Lower lobe of right lung (tissue), 2 donors: Measurements from ENCODE around the gene CAND2. TPM values are rescaled to one million over a fixed set of nuclear protein-coding genes. Genes with fewer than 3 reads are reported as not detected.

Source experiments
- ATAC-seq, 2 donors: fragments of 200-7000 bp; cut with Tn5 transposase; one replicate each; pipeline ENCODE4 v1.9.1; 2020 to 2022; ENCODE audit warnings: mild to moderate bottlenecking in 2 of 2, moderate library complexity in 2 of 2
- DNase-seq: peaks from one replicate; pipeline ENCODE4 v3.0.0-alpha.2; 2020
- H3K27ac ChIP-seq: fragments of 200-600 bp; one replicate; pipeline ENCODE4 v1.8.0; 2022
- H3K27me3 ChIP-seq: fragments of 200-600 bp; one replicate; pipeline ENCODE4 v1.8.0; 2022; ENCODE audit warnings: low read depth
- H3K36me3 ChIP-seq: fragments of 200-600 bp; one replicate; pipeline ENCODE4 v1.8.0; 2022; ENCODE audit warnings: mild to moderate bottlenecking
- H3K4me1 ChIP-seq: fragments of 200-600 bp; one replicate; pipeline ENCODE4 v1.8.0; 2022
- H3K4me3 ChIP-seq: fragments of 200-600 bp; one replicate; pipeline ENCODE4 v1.8.0; 2022; ENCODE audit warnings: mild to moderate bottlenecking
- H3K9me3 ChIP-seq: fragments of 200-600 bp; one replicate; pipeline ENCODE4 v1.8.0; 2022
- CTCF ChIP-seq: fragments of 200-600 bp; IDR thresholded peaks from one replicate; pipeline ENCODE4 v1.8.0; 2022; ENCODE audit warnings: antibody characterized with exemption, mild to moderate bottlenecking
- intact Hi-C: fragments of 100-400 bp; cut with DNase I; formaldehyde crosslinking; loops from one replicate; pipeline ENCODE4 v1.11.0; 2022
- total RNA-seq: library from RNA; stranded (reverse); fragmentation: NEBNext Ultra II Directional; extraction: Animal tissue kit (Norgen Biotek cat#: 25700); gene quantifications from one replicate; pipeline ENCODE4 v1.2.1, GENCODE V29; 2021
- donor health status: DM: no; HTN: yes; CAD: no; lungs with severe emphysema.

The CAND2 gene
- total RNA-seq, 1 donor from 2014 or later, result 6.4 TPM

GRCh38 chr3:12818273-12818672 is 21.8 kb downstream of the CAND2 start:
- Histone ChIP-seq H3K4me3 (no peak overlapping the region), H3K4me1 (no peaks in the 10 kb centered on the region), H3K36me3 (peaks cover 36% of the 10 kb centered on the region), H3K9me3 (no peaks in the 10 kb centered on the region), H3K27ac (no peak overlapping the region), H3K27me3 (no peaks in the 10 kb centered on the region)
- no peak for TF ChIP-seq CTCF
- ATAC-seq (no peak), DNase-seq (no peak)
- intact Hi-C loops, result no loop called here

GRCh38 chr3:12818773-12819172 is 22.3 kb downstream of the CAND2 start:
- DNase-seq, result no peak
- Histone ChIP-seq H3K4me3 (no peak overlapping the region), H3K4me1 (no peaks in the 10 kb centered on the region), H3K27me3 (no peaks in the 10 kb centered on the region), H3K27ac (no peak overlapping the region), H3K9me3 (no peaks in the 10 kb centered on the region), H3K36me3 (peaks cover 36% of the 10 kb centered on the region)
- intact Hi-C loops, result no loop called here
- no peak for TF ChIP-seq CTCF
- no peak for ATAC-seq

GRCh38 chr3:12822725-12823373 is 26.4 kb downstream of the CAND2 start:
- no peak for DNase-seq
- Histone ChIP-seq H3K9me3 (no peaks in the 10 kb centered on the region), H3K4me1 (no peaks in the 10 kb centered on the region), H3K36me3 (peaks cover 28% of the 10 kb centered on the region), H3K27ac (no peak overlapping the region), H3K4me3 (no peak overlapping the region), H3K27me3 (no peaks in the 10 kb centered on the region)
- no peak for ATAC-seq
- intact Hi-C loops, result no loop called here
- no peak for TF ChIP-seq CTCF

GRCh38 chr3:12824299-12824698 is 27.8 kb downstream of the CAND2 start:
- TF ChIP-seq CTCF, result no peak
- Histone ChIP-seq H3K27ac (no peak overlapping the region), H3K9me3 (no peaks in the 10 kb centered on the region), H3K4me1 (no peaks in the 10 kb centered on the region), H3K27me3 (no peaks in the 10 kb centered on the region), H3K4me3 (no peak overlapping the region), H3K36me3 (peaks cover 33% of the 10 kb centered on the region)
- ATAC-seq, result no peak
- no peak for DNase-seq
- intact Hi-C loops, result no loop called here

- Histone ChIP-seq H3K4me1 (no peaks in the 10 kb centered on the region), H3K27me3 (no peaks in the 10 kb centered on the region), H3K27ac (no peak overlapping the region), H3K36me3 (peaks cover 39% of the 10 kb centered on the region), H3K4me3 (no peak overlapping the region), H3K9me3 (no peaks in the 10 kb centered on the region)
- DNase-seq (no peak), ATAC-seq (no peak)
- TF ChIP-seq CTCF, result no peak
- intact Hi-C loops, result no loop called here
These were observed 28.7 kb downstream of the CAND2 start for GRCh38 chr3:12825156-12825555.
